NCI-H345 treated with DMSO at 0.1 percent for 48 hours (cell line): ENCODE data around the gene UBQLN4.
"Not testable (repeated sequence)": the region's sequence is repeated elsewhere in the genome, so short reads cannot be mapped to it uniquely, and the experiment has no call there.

Source experiments
- DNase-seq: peaks from one replicate; lab custom pipeline; 2025; ENCODE audit not compliant: unreplicated experiment; lab: John Stamatoyannopoulos, UW

Gene UBQLN4

DNA sequence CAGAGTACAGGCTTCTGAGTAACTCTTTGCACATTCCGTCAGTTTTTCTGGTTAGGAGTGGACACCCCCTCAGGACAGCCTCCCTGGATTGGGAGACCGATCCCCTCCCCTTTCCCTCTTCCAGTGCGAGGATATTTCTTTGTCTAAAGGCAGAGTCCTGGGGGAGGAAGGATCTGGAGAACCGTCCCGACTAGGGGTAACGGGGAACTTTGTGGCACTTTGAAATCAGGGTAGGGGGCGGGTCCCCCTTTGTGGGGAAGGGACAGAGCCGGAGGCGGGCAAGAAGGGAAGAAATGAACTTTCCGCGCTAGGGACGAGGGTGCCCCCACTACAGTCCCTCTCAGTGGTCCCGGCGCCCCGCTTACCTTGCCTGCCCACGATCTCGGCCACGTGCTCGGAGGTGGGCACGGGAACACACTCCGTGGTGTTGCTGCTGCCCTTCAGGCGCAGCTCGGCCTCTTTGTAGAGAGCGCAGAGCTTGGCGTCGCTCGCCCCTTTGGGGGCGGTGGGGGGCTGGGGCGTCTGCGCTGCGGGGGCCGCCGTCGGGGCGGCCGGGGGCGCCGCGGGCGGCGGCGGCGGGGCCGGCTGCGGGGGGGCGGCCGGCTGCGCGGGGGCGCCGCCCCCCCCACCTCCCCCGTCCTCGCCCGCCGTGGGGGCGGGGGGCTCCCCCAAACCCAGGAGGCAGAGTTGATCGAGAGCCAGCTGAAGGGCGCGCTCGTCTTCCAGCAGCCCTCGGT is 27.8 kb upstream of the UBQLN4 start:
- peak; percentile 51 for DNase-seq

DNA sequence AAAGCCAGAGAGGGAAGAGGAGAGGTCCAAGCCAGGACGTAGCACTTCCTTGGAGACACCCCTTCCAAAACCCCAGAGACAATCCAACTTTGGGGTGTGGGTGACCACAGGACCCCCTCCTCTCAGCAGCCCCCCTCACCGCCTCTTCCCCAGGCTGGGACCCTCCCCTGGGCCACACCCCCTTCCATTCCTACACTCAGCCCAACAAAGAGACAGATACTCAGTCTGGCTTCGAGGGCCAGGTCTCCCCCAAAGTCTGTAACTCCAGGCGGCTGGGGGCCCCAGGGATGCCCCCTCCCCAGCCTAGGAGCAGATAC is 27.2 kb upstream of the UBQLN4 start:
- DNase-seq = no peak

DNA sequence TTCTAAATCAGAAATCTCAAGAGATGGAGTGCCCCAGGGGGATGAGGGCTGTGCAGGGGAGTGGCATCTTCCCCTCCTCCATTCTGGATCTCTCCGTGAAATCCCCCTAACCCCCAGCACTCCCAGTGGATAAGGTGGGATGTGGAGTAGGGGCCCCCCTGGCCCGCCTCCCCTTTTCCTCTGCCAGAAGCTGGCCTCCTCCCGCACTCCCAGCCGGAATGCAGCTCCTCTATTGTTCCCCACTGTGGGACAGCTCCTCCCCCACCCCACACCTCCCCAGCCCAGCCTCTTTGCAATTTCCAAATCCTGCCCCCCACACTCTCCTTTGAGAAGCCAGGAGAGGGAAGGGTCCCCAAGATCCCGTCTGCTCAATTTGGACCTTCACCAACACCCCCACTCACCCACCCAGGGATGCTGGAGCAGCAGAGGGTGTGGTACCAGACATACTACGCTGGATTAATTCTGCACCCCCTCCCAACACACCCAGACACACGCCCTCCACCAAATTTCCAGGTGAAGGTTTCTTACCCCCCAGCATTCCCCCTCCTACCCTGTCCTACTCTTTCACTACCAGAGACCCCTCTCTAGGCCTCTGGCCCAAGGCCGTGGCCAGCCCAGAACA is 26.8 kb upstream of the UBQLN4 start:
- no peak for DNase-seq

DNA sequence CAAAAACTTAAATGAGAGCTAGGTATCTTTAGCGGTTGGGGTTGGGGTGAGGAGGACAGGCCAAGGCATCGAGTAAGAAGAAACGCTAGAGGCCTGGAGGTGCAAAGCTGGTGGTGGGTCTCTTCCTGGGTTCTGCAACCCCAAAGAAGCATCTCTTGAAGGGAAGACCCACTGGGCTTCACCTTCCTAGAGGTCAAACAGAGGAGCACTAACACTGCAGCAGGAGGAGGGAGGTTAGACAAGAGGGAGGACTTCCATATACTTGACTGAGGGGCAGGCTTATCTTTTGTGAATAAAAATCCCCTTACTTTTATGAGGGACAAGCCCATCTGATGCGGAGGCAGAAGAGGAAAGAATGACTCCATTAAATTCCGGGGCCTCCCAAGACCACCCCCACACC is 26.2 kb upstream of the UBQLN4 start:
- DNase-seq = no peak

DNA sequence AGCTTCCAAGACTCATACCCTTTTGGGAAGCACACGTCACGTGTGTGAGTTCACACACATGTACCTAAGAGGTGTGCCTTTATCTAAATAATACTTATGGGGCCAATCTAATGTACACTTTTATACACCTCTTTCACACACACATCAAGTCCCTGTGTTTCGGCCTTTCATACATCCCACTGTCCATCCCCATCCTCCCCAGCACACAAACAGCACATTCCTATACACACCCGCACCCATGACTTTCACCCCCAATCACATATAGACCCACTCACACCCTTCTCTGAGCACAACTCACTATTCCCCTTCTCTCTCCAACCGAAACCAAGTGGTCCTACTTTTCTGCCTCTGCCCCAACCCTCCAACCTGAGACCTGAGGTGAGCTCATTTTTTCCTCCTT is 25.1 kb upstream of the UBQLN4 start:
- DNase-seq = no peak

DNA sequence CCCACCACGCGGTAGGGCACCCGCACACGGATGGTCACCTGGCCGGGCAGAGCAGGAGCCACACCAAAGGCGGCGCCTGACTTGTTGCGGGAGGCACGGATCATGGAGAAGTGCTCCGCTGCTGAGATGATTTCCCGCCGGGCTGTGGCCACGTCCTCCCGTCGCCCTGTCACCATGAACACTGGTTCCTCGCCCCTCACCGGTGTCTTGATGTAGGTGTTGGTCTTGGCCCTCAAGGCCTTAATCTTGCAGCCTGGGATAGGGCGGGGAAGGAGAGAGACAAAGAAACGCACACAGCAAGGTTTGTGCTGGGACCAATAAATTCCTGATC is 23.8 kb upstream of the UBQLN4 start:
- DNase-seq = no peak

DNA sequence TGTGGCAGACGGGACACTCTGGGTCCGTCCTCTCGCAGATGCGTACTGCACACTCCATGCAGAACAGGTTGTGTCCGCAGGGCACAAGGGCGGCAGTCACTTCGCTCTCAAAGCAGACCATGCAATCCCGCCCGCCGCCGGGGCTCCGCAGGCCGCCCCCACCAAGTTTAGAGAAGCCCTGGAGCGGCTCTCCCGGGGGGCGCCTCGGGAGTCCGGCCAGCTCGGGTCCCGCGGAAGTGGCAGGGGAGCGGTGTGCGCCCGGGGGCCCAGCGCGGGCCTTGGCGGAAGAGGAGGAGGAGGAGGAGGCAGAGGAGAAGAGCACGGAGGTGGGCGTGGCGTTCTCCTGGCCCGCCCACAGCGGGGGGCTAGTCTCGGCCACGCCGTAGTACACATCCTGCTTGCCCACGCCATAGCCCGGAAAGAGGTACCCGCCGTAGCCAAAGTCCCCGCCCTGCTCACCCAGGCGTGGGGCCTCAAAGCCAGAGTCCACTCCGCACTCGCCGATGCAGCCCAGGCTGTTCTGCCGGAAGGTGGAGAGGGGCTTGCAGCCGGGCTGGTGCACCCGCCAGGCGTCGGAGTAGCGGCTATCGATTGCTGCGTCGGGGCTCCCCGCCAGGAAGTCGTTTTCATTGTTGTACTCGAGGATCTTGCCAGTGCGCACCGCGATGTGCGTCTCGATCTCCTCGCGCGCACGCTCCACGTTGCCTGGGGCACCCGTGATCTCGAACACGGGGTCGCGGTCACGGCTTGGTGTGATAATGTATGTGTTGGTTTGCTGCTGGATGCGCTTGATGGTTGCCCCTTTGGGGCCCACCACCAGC is 23.2 kb upstream of the UBQLN4 start:
- DNase-seq = no peak

DNA sequence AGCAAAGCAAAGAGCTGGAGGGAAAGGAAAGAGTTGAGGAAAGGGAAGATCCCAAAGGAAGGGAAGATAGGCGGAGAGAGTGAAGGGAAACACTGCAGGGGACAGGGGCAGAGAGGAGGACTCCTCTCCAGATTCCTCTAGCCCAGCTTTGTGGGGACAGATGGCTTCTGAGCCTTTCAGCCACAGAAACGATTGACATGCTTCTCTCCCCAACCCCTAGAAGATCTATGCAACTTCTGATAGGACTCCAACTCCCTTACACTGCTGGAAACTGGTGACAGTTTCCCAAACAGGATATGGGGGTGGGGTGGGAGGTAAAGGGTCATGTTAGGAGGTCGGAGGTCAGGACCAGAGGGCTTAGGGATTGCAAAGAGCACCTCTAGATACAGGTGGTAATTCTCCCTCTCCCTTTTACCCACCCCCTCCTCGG is 22.2 kb upstream of the UBQLN4 start:
- no peak for DNase-seq

DNA sequence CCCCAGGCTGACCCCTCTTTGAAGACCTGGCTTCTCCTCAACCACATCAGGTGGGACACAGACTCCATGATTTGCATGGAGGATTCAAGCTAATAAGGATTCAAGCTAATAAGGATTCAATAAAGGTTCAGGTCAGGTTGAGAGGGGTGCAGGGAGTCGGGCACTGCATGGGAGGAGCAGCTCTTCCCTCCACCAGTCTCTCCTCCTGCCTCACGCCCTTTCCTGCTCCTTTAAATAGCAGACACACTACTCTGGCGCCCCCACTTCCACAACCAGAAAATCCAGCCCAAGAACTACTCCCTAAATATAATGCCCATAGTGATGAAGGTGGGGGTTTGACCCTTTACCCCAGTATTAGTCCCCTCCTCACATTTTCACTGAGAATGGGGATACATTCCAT is 21.6 kb upstream of the UBQLN4 start:
- no peak for DNase-seq

DNA sequence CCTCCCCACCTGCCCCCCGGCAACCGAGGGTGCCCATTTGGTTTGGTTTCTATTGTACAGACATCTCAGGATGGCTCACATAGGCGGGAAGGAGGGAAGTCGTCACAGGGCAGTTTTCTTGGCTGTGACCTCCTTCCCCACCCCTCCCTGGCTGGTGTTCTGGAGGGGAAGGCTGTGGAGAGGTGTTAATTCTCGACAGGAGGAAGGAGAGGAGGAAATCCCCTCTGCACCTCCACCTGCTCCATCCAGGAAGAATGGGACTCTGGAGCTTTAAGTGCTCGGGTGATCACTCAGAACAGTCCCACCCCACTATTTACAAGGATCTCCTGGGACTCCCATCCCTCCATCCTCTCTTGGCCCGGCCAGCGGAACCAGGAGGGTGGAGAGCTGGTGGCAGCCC is 21.1 kb upstream of the UBQLN4 start:
- no peak for DNase-seq

DNA sequence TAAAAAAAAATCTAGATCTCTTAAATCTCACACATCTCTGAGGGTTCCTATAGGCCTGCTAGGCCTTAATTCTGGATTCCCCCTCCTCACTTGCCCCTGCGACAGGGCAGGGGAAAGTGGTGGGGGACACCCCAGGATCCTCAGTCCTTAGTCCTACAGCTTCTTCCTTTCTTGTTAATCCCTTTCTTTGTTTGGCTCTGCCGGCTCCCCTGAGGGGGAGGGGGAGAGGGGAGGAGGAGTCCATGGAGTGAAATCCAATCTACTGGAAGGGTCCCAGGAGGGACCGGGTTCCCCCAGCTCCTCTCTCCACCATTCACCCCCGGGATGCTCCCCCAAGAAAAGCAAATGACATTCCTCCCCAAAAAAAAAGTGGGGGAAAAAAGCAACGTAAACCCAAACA is 20.1 kb upstream of the UBQLN4 start:
- DNase-seq = no peak

DNA sequence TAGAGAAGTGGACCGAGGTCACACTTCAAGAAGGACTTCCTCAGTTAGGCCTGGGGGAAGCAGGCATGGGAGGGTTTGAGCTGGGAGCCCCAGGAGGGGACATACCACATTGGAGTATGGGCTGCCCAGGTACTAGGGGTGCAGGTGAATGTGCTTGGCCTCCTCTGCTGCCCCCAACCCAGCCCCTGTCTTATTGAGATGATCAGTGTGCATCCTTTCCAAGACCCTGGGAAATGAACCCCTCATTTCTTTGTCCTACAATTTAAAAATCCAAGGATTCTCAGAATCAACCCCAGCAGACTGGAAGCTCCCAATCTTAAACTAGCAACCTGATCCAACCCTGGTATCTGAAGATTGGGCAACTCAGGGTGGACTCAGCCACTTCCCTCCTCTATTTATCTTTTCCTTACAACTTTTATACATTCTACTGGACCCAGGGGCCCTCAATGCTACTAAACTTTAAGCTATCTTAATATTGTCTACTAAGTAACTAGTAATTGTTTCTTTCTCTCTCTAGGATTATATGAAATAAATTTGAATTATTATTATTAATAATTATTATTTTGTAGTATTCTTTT is 19.6 kb upstream of the UBQLN4 start:
- DNase-seq = no peak

DNA sequence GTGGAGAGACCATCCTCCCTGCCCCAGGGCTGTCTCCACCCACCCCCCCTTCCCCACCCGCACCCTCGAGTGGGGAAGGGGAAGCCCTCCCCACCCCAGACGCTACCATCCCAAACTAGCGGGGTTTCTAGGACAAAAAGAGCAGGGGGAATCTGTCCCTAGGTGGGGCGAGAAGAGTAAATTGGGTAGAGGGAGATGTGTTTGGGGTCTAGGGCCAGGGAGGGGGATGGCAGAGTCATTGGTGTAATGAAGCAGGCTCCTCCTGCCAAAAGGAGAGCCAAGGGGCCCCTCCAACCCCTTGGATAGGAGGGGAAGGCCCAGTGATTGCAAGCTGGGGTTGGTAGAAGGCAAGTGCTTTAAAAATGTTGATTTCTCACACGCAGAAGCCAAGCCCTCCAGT is 18.7 kb upstream of the UBQLN4 start:
- DNase-seq = no peak

DNA sequence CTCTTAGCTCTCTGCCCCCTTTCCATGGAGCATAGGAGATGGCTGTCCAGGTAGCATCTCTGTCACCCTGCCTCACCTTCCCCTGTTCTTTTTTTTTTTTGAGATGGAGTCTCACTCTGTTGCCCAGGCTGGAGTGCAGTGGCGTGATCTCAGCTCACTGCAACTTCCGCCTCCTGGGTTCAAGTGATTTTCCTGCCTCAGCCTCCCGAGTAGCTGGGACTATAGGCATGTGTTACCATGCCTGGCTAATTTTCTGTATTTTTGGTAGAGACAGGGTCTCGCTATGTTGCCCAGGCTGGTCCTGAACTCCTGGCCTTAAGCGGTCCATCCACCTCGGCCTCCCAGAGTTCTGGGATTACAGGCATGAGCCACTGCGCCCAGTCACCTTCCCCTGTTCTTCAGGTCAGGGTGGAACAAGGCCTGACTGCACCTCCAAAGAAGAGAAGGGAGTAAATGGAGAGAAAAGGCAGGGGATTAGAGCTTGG is 17.8 kb upstream of the UBQLN4 start:
- not testable (repeated sequence) for DNase-seq

DNA sequence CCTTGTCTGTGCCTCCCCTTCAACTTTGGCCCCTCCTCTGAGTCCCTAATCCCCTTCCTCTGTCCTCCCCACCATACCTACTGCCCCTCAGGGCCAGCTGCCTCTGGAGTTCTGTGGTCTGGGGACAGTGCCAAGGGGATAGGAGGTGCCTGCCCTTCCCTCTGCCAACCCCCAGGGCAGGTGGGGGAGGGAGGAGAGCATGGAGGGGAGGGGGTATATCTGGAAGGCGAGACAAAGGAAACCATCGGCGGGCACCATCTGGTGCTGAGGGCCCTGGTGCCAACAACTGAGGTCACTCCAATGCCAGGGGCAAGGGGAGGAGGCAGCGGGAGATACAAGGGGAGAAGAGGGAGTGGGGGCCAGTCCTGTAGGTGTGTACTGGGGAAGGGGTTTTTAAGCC is 16.9 kb upstream of the UBQLN4 start:
- DNase-seq = peak; percentile 57

DNA sequence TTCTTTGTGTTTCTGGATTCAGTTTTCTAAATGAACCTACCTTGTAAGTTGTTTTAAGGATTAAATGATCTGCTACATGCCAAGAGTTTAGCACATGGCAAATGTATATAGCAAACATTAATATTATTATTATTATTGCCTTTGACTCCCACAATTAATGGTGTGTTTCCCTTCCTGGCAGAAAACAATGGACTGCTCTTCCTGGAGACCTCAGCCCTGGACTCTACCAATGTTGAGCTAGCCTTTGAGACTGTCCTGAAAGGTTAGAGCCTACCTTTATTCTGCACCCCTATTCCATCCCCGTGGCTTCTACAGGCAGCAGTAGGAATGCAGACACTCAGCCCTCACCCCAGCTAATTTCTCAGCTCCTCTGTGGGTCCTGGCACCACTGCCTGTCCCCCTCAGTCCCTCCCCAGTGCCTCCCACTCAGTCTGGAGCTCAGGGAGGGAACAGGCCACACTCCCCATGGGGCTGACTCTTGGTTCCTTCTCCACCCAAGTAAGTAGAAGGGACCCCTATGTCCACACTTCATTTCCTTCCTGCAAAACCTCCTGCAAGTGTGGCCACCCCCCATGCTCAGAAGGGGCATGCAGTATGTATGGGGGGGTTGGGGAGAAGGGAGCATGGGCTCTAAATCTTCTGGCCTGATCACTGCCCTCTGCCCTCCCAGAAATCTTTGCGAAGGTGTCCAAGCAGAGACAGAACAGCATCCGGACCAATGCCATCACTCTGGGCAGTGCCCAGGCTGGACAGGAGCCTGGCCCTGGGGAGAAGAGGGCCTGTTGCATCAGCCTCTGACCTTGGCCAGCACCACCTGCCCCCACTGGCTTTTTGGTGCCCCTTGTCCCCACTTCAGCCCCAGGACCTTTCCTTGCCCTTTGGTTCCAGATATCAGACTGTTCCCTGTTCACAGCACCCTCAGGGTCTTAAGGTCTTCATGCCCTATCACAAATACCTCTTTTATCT is 16.2 kb upstream of the UBQLN4 start:
- DNase-seq = no peak

DNA sequence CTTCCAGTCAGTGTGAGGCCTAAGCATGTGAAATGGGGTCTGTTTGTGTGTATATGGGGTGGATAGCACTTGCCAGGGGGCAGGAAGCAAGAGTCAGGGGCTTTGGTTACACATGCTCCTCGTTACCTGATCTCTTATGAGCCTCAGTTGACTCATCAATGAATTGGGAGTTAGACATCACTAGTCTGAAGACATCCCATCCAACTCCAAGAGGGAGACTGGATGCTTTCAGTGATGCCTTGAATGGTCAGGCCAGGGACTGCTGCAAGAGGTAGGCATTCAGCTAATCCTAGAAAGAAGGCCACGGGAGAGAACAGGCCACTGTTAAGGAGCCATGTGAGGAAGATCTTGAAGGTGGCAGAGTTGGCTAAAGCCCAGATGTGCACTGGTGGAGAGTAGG is 13.7 kb upstream of the UBQLN4 start:
- DNase-seq = no peak

DNA sequence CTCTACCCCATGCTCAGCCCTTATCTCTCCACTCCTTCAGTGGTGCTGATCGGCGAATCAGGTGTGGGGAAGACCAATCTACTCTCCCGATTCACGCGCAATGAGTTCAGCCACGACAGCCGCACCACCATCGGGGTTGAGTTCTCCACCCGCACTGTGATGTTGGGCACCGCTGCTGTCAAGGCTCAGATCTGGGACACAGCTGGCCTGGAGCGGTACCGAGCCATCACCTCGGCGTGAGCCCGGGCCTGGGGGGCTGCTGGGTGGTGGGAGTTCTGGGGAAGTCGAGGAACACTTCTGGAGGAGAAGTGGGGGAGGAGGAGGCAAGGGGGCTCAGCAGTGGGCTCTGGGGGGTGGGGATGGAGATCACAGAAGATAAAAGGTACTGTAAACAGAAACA is 12.3 kb upstream of the UBQLN4 start:
- DNase-seq = no peak

DNA sequence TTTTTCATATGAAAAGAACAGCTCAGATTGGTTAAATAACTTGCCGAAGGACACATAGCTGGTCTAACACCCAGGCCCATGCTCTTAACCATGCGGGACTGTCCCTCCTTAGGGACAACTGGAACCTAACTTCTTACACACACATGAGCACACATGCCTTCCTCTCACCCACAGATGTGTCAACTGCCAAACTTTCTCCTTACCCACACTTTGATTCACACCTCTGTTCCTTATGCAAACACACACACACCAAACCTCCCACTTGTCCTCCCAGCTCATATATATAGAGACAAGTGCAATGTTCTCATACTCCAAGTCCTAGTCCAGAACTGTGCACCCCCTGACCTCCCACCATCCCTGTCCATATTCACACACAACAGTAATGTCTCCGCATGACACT is 11.6 kb upstream of the UBQLN4 start:
- DNase-seq = no peak

DNA sequence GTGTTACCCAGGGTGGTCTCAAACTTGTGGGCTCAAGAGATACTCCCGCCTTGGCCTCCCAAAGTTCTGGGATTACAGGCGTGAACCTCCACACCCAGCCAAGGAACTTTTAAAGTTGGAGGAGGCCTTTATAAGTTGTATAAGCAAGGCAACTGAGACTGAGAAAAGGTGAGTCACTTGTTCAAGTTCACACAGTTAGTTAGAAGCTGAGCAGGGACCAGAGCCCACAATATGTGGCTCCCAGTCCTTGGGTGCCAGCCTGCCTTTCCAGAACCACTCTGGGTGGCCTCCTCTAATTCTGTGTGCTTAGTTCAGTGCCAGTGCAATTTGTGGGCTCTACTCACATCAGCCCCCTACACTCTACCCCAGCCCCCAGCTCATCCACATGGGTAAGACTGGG is 11.0 kb upstream of the UBQLN4 start:
- DNase-seq = no peak

DNA sequence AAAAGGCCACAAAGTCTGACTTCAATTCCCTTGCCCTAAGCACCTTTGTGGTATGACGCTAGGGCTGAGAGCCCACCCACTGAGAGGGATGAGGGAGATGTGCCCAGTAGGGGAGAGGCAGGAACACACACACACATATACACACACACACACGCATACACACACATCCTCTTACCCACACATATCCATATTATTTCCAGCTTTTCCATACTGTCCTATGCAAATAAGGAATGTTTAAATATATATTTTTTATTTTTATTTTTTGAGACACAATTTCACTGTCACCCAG is 10.3 kb upstream of the UBQLN4 start:
- DNase-seq = no peak
